CD1c-positive myeloid dendritic cell (primary cell): ENCODE results near the gene NDE1.

ENCODE experiments used
- DNase-seq: peaks from one replicate; pipeline ENCODE4 v3.0.0-alpha.2; 2016; ENCODE audit errors: extremely low spot score

The NDE1 gene

DNA sequence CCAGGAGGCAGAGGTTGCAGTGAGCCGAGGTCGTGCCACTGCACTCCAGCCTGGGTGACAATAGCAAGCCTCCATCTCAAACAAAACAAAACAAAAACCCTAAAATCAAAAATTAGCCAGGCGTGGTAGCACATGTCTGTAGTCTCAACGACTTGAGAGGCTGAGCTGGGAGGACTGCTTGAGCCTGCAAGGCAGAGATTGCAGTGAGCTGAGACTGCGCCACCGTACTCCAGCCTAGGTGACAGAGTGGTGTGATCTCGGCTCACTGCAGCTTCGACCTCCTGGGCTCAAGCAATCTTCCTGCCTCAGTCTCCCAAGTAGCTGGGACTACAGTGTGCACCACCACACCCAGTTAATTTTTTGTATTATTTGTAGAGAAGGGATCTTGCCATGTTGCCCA, 119.2 kb downstream of the NDE1 start:
- DNase-seq = no peak

DNA sequence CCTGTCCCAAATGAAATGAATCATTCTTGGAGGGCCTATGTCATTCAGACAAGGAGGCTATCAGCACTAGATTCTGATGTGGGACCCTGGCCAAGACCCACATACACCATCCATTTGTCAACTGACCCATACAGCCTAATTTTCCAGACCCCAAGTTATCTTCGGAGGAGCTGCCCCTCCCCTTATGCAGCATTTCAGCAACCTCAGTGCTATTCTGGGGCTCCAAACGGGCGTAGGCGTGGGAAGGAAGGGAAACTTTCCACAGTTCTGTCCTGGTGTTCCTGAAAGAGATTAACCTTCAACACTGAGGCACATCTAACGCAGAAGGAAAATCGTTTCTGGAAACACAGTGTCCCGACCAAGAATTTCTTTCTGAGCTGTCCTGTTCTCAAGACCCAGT, 120.1 kb downstream of the NDE1 start:
- DNase-seq = no peak

DNA sequence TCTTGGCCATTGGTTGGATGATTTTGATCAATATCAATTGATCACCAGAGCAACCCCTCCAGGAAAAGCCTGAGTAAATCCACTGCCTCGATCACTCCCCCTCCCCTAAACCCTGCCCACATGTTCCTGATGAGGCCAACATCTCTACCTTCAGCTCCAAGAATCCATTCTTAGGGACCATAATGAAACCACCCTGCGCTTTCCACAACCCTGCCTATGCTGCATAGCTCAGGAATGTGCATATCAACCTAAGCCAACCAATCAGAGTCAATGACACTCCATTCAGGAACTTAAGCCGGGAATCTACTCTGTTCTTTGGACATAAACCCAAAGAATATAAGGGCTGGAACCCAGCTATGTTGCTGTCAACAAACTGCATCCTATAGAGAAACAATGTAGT, 120.5 kb downstream of the NDE1 start:
- DNase-seq = no peak

DNA sequence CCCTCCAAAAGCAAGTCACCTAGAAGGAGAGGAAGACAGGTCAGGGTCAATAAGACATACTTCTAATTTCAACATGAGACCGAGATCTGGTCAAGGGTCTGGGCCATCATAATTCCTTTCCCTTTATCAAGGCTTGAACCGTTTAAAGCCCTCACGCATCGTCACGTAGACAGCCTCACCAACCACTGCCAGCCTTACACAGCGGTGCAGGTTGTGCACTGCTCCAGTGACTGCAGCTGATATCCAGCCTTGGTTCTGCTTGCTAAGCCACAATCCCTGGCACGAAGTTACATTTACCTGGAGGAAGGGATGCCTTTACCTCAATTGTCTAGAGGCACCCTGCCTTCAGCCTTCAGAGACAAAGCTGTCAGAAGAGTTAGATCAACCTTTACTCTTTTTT, 121.6 kb downstream of the NDE1 start:
- no peak for DNase-seq

DNA sequence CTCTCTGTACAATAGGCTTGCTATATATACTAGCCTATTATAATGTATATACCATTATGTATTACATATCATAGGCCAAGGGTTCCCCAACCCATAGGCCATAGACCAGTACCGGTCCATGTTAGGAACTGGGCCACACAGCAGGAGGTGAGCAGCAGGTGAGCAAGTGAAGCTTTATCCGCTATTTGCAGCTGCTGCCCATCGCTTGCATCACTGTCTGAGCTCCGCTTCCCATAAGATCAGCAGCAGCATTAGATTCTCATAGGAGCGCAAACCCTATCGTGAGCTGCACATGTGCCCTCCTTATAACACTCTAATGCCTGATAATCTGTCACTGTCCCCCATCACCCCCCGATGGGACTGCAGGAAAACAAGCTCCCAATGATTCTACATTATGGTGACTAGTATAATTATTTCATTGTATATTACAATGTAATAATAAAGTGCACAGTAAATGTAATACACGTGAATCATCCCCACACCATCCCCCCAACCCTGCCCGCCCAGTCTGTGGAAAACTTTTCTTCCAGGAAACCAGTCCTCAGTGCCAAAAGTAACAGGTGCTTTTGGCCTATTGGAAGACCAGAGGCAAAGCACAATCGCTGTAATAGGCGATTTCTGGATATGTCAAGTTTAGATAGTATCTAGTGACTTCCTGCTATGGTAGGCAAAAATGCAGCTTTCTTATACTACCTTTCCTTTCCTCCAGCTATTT, 122.7 kb downstream of the NDE1 start:
- DNase-seq = no peak

DNA sequence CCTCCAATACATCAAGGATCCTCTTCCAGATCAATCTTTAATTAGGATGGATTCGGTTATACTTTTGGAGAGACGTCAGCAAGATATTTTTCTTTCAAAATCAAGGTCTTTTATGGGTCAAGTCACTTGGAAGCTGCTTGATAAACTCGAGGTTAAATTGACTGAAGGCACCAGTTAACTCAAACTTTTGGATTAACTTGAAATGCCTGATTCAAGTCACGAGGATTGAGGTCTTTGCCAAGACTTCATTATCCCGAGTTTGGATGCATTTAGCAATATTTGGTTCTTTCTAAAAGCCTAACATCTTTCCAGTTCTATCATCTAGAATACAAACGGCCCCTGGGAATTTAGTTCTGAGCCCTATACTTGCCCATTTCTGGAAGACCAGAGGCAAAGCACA, 123.9 kb downstream of the NDE1 start:
- no peak for DNase-seq

DNA sequence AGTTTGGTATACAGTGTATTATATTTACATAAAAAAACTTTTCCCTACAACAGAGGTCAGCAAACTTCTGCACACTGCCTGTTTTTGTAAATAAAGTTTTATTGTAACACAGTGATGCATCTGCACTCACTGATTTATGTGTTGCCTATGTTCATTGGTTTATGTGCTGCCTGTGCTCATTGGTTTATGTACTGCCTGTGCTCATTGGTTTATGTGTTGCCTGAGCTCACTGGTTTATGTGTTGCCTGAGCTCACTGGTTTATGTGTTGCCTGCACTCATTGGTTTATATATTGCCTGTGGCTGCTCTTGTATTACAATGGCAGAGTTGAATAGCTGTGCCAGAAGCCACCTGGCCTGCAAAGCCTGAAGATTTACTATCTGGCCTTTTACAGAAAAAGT, 125.2 kb downstream of the NDE1 start:
- DNase-seq = no peak

DNA sequence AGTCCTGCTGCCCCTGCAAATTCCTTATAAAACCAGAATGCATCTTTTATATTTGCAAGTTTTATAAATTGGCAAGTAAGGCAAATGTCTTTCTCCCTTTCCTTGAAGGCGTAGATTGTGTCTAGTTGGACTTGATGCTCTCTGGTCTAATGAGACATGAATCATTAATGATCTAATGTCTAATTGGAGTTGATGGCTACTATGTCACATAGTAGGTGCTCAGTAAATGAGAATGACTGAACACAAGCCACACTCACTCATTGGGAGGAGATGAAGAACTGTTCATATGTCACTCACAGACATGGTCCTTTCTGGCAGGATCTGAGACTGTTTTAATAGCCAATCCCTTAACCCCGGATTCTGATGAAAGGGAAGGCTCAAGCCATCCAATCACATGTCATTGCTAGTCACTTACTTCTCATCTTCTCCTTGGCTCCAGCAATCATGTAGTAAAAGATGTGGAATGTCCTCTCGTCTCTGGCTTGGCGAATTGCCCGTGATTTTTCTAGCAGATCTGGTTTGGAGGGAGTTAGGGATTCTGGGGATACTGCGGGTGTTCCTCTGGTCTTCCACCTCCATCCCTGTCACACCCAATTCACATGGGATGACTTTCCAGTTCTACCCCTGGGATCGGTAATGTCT, 125.7 kb downstream of the NDE1 start:
- DNase-seq = no peak
